HG03095 (cell line): ENCODE measurements around the gene TRIM65.
"Not testable (repeated sequence)": the region's sequence is repeated elsewhere in the genome, so short reads cannot be mapped to it uniquely, and the experiment has no call there.

Source experiments
- ATAC-seq: cut with Tn5 transposase; IDR thresholded peaks from one replicate; pipeline ENCODE4 v1.9.1; 2021; ENCODE audit warnings: moderate library complexity; ENCODE audit not compliant: unreplicated experiment

Gene TRIM65

DNA sequence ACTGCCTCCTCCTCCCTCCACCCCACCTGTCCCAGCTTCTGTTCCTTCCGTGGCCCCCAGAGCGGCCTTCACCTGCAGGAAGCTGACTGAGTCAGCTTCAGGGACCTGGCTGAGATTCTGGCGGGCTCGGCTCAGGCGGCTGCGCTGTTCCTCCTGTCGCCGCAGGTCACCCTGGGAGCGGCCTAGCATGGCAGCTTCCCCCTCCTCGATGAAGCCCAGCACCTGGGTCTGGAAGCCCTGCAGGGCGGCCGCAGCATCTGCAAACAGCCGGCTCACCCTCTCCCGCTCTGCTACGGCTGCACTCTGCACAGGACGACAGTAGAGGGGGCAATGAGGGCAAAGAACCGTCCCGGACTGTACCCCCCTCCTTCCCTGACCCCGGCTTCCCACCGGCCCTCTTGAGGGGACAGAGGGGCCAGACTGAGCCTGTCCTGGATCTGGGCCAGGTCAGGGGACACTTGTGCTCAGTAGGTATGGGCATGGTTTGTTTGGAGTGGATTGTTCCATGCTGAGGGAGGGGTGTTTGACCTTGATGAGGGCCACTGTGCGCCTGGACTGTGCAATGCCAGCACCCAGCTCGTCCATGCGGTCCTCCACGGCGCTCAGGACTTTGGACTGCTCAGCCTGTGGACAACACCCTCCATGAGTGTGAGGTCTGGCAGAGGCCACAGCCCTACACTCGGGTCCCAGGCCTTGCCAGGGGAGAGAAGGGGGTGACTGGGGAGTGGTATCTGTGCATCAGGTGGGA lies 20.4 kb downstream of the TRIM65 start:
- ATAC-seq, result no peak

DNA sequence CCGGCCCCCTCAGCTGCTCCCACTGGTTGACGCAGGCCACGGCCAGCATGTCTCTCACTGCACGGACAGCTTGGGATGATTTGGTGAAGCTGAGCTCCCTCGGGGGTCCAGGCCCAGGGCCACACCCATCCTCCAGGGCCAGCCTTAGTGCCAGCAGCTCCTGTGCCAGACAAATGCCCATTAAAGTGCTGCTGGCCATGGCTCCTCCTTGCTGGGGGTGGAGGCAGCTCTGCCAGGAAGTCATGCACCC lies 20.9 kb downstream of the TRIM65 start:
- ATAC-seq, result no peak

DNA sequence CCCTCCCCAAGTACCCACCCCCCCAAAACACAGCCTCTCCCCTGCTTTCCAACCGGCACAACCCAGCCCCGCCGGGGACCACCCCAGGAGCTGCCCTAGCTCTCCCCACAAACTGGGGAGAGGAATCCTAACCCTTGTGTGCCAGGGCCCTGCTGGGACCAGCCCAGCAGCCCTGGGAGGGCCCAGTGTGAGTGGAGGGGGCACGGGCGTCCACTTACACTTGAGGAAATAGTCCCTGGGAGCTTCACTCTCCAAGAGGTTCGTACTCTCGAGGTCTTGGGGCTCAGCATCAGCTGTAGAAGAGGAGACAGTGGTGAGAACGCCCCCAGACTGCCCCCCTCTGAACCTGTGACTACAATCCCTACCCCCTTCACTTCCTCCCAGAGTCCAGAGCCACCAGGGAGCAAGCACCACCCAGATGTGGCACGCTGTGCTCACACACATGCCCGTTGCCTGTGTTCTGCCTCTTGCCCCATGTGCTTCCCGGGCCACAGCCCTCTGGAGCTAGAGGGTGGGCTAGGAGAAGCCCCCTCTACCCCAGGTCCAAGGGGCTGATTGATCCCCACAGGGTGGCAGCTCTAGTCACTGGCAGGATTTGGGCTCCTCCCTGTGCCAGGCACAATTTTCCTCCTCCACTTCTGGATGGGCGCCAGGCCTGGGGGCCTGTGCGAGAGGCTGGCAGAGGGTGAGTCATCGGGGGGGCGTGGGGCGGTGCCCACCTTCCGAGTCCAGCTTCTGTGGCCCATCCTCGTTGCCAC lies 21.4 kb downstream of the TRIM65 start:
- no peak for ATAC-seq

DNA sequence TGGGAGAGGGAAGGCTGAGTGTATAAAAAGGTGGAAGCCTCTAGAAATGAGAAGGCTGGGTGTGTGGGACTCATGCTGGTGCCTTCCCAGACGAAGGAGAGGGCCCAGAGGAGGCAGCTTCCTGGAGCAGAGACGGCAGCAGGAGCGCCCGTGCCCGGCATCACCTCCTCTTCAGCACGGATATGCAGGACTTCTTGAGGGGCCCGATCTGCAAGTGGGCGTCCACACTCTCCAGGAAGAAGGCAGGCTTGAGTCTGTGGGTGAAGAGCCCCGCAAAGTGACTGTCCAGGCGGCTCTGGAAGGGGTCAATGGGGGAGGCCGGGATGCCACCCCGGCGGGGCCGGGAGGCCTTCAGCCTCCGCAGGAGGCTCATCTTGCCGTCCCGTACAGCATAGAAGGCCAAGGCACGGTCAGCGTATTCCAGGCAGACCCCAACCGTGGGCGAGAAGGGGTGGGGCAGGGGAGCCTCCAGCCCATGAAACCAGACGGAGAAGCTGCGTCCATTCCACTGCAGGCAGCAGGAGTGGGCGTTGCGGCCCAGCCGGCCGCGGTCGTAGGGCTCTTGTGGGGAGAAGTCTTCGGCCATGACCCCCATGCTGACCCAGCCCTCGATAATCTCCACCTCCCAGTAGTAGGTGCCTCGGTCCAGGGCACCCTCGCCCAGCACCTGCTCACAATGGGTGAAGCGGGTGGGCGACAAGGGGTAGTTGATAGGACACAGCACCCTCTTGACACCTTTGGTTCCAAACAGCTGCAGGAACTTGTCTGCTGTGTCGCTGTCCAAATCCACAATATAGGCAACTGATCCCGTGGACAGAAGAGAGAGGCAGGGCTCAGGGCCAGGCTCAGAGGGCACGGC lies 22.2 kb downstream of the TRIM65 start:
- no peak for ATAC-seq

DNA sequence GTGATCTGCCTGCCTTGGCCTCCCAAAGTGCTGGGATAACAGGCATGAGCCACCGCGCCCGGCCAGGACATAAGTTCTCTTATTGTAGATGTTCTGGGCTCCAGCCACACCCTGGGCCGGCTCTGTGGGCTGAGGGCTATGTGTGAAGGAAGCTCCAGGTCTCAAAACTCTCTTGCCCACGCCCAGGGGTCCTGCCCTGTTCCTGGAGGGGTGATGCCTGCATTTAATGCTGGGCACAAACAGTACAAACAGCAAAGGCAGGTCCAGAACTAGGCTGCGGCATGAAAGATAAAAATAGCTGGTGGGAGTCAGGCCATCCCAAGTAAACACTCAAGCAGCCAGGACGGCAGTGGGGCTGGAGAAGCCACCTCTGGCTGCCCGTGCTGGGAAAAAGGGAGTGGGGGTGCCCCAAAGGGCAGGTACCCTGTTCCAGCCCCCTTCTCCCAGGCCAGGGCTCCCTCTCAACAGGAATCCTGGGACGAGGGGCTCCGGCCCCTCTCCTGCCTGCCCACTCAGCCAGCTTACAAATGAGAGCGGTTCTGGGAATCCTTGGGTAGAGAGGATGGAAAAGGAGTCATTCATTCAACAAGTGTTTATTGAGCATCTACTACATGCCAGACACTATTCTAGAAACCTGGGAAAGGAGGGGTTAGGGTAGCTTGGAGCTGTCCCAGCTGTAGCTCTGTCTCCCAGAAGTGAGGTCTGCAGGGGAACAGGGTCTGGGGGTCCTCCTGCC lies 23.0 kb downstream of the TRIM65 start:
- ATAC-seq, result no peak

DNA sequence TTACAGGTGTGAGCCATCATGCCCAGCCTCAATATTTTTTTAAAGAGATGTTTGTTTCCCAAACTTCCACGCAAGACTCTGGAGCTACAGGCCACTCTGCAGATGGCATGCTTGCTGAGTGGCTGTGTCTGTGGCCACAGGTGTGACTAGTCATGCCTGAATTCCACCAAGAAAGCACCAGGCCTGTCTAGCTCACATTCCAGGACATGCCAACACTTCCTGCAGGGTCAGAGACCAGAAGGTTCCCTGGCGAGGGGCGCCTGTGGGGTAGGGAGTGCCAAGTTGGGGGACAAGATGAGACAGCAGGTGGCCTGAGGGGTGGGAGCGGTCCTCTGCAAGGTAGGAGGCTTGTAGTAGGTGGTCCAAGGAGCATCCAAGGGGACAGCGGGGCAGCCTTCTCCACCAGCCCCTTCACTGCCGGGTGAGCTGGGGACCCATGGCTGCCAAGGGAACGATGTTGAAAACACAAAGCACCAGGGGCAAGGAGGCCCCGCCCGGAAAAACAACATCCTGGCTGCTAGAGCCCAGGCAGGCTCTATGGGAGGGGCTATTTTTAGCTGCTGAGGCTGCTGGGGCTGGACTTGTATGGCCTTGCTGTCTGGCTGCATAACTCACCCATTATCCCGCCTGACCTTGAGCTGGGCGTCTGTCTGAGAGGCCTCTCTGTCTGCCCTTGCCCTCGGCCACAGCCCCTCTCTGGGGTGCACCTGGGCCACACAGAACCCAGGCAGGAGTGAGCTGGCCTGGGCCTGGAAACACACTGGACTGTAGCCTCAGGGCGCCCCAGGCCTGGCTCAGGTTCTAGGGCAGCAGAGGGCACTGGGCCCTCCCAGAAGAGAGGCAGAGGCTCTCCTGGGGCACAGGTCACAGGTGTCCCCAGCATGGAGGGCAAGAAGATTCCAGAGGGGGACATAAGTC lies 24.1 kb downstream of the TRIM65 start:
- no peak for ATAC-seq

DNA sequence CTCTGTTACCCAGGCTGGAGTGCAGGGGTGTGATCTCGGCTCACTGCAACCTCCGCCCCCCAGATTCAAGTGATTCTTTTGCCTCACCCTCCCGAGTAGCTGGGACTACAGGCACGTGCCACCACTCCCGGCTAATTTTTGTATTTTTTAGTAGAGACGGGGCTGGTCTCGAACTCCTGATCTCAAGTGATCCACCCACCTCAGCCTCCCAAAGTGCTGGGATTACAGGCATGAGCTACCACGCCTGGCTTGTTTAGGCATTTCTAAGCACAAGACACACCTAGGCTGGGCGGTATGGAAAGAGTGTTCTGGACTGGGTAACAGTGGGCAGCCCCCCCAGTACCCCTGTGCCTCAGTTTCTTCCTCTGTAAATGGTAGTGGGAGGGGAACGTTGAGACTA lies 26.5 kb downstream of the TRIM65 start:
- ATAC-seq, result not testable (repeated sequence)

DNA sequence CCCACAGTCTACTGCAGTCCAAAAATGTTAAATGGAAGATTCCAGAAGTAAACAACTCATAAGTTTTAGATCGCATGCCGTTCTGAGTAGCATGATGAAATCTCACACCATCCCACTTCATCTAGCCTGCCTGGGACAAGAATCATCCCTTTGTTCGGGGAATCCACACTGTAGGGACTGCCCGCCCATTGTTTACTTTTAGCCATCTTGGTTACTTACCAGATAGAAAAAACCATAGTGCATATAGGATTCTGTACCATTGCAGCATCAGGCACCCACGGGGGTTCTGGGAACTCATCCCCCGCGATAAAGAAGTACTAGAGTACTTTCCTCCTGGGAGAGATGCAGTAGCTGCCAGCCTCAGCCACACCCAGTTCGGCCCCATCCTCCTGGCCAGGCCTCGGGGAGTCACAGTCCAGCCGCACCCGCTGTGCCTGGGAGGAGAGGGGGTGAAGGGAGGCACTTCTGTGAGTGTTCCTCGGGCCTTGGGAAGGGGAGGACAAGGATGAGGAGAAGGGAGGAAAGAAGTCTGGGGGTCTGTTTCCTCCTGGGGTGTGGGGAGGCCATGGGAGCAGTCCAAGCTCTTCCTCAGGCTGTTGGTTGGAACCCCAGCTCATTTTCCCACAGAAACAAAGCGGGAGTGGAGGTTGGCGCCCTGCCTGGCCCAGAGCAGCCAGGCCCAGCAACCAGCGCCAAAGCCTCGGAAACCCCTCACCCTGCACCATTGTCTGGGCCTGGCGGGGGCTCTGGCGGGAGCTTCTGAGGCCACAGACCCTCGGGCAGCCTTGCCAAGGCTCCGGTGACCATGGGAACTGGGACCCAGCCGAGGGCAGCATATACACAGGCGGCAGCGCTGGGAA lies 27.2 kb downstream of the TRIM65 start:
- ATAC-seq, result no peak

DNA sequence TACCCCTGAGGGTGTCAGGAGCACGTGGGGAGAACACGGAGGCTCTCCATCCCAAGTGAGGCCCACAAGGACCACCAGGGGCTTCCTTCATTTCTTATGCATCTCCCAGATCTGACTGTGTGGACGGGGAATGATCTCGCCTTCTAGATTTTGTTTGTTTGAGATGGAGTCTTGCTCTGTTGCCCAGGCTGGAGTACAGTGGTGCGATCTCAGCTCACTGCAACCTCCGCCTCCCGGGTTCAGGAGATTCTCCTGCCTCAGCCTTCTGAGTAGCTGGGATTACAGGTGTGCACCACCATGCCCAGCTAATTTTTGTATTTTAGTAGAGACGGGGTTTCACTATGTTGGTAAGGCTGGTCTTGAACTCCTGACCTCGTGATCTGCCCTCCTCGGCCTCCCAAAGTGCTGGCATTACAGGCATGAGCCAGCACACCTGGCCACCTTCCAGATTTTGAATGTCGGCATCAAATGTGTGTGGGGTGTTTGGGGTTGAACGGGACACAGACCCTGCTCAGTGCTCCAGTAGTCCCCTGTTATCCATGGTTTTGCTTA lies 27.9 kb downstream of the TRIM65 start:
- not testable (repeated sequence) for ATAC-seq

DNA sequence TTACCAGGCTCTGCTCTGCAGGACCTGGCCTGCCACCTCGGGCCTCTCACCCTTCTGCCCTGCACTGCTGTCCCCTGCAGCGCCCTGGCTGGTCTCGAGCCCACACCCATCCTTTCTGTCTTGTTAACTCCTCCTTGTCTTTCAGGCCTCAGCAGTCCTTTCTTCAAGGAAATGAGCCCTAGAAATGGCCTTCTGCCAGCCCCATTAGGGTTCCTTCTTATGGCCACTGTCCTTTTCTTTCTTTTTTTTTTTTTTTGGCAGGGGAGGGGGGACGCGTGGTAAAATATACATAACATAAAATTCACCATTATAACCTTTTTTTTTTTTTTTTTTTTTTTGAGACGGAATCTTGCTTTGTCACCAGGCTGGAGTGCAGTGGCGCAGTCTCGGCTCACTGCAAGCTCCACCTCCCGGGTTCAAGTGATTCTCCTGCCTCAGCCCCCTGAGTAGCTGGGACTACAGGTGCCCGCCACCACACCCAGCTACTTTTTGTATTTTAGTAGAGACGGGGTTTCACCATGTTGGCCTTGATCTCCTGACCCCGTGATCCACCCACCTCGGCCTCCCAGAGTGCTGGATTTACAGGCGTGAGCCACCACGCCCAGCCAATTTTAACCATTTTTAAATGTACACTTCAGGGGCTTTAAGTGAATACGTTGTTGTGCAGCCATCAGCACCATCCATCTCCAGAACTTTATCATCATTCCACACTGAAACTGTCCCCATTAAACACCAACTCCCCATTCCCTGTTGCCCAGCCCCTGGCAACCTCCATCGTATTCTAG lies 31.2 kb downstream of the TRIM65 start:
- not testable (repeated sequence) for ATAC-seq

DNA sequence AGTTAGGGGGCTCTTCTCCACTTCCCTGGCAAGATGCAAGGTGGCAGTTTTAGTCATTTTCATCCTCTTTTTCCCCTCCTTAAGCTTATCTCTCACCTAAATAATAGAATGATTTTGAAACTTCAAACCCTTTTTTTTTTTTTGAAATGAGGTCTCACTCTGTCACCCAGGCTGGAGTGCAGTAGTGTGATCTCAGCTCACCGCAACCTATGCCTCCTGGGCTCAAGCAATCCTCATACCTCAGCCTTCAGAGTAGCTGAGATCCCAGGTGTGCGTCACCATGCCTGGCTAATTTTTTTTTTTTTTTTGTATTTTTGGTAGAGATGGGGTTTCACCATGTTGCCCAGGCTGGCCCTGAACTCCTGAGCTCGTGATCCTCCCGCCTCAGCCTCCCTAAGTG lies 31.9 kb downstream of the TRIM65 start:
- peak; percentile 18 for ATAC-seq

DNA sequence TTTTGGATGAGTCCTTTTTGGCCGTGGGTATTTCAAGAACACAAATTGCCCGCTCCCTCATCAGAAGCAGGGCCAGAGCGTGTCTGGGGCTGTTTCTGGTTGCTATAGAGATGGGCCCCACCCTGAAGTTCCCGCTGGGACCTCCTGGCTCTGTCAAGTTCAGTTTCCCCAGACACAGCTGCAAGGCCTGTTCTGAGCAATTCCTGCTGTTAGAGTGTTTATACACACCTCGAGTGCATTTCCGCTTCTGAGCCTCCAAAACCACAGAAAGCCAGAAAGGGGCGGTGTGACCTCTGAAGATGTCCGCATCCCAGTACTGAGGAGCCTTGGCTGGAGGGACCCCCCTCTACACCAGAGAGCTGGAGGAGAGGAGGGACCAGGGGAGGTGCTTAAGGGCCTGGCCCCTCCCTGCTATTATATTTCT lies 32.3 kb downstream of the TRIM65 start:
- peak; percentile 79 for ATAC-seq

DNA sequence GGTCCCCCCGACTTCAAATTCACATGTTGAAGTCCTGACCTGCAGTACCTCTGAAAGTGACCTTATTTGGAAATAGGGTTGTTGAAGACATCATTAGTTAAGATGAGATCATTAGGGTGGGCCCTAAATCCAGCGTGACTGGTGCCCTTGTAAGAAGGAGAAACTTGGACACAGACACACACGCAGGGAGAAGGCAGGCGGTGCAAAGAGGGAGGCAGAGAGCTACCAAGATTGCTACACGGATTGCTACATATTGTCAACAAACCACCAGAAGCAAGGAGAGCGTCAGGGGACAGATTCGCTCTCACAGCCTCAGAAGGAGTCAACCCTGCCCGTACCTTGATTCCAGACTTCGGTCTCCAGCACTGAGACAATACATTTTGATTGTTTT lies 34.8 kb downstream of the TRIM65 start:
- ATAC-seq, result no peak

DNA sequence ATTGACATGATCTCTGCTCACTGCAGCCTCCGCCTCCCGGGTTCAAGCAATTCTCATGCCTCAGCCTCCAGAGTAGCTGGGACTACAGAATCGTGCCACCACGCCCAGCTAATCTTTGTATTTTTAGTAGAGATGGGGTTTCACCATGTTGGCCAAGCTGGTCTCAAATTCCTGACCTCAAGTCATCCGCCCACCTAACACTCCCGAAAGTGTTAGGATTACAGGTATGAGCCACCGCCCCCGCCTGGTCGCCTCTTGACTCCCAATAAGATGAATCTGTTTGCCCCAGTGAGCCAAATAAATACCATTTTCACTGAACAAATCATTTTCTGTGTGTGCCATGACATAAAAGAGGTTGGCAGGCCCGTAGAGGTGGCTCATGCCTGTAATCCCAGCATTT lies 37.4 kb downstream of the TRIM65 start:
- ATAC-seq, result not testable (repeated sequence)

DNA sequence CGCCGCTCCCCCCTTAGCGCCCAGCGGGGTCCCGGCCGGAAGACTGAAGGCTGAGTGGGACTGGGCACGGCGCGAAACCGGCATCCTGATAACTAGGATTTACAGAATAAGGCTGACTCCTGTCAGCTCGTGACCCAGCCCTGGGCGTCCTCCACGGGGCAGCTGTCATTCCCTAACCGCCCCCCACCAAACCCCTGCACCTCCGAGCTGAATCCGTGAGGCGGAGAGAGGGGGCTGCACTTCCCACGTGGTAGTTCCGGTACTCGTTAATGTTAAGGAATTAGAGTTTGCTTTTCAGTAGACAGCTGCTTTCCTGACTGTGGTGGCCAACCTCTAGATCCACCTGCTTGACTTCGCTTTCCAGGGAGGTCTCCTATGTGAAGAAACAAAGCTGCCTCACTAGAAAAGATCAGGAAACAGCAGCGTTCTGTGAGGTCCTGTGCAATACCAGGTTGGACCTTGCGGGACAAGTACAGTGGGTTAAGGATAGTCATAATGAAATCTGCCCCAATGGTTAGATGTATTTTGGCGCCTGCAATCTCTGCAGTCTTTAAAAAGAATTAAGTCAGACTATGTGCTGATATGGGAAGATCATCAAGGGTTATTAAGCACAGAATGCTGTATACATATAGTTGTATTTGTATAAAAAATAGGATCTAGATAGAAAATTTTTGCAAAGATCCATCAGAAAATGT lies 40.5 kb downstream of the TRIM65 start:
- no peak for ATAC-seq

DNA sequence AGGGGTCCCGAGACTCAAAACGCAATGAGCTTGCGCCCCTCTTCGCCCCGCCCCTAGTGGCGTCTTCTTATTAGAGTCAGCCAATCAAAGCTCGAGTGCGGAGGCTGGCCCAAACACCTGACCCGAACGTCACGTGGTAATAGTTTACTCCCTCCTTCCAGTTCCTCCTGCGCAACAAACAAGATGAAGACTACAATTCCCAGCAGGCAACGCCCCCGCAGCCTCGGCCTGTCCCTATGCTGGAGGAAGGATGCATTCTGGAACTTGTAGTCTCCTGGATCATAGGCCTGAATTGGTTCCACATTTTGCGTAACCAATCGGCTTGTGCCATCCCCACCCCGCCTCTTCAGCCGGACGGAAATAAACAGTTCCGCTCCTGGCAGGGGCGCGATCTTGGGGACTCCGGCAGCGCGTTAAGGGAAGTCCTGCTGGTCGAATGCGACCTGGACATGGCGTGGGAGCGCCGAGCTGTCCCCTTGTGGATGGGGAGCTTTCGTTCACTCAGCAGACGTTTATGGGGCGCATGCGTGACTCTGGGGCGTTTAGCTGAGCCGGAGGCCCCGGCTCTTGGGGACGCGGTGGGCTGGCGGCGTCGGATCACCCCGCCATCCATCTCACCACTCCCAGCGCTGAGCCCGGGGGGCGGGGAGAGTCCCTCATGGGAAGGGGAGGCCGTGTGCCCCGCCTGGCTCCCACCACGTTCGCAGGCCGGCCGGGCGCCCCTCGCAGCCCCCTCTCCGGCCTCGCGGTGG lies 41.3 kb downstream of the TRIM65 start, which contains the start of gene WBP2:
WBP2 (minus strand) TSS at position 26 of the 752 bp plus-strand sequence. CDS start 38 bp downstream, outside the sequence.
- peak; percentile 77 for ATAC-seq
